ENCODE results near the gene BOK.

DNA sequence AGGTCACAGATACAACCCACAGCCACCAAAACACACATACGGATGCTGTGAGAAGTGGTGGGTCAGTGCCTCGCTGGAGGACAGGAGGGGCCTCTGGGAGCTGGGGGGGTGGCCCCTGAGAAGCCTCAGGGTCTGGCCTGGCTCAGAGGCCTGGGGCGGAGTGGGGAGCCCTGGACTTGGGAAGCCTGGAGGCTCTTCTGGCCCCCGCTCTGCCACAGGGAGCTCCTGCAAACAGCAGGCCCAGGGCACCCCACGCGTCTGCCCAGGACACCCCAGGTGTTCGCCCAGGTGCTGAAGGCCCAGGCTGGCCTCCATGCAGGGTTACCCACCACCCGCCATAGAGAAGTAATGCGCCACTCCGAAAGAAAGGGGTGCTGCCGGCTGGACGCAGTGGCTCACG lies 52.5 kb downstream of the BOK start:
- no peak for TF ChIP-seq POLR2A (IDR thresholded peaks at IDR 0.05; ENCODE audit: low read depth, low read length)
- TF ChIP-seq POLR2AphosphoS5 (IDR thresholded peaks at IDR 0.05; ENCODE audit: low read depth, low read length): no peak
- TF ChIP-seq TAF1 (IDR thresholded peaks at IDR 0.05; ENCODE audit: borderline replicate concordance, low read depth, low read length): no peak

Data from GM12892 (cell line).